Stimulated activated CD4-positive, alpha-beta T cell treated with anti-CD3 and anti-CD28 coated beads, Interleukin-1b, Interleukin-23, amount 100 ng/mL, for 4 hours (primary cell): Measurements from ENCODE around the gene CACYBP.

Source experiments
- DNase-seq, 2 donors: peaks; one replicate each; pipeline ENCODE4 v3.0.0-alpha.2; 2020; ENCODE audit warnings: low read depth in 2 of 2

Gene CACYBP, protein sequence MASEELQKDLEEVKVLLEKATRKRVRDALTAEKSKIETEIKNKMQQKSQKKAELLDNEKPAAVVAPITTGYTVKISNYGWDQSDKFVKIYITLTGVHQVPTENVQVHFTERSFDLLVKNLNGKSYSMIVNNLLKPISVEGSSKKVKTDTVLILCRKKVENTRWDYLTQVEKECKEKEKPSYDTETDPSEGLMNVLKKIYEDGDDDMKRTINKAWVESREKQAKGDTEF

DNA sequence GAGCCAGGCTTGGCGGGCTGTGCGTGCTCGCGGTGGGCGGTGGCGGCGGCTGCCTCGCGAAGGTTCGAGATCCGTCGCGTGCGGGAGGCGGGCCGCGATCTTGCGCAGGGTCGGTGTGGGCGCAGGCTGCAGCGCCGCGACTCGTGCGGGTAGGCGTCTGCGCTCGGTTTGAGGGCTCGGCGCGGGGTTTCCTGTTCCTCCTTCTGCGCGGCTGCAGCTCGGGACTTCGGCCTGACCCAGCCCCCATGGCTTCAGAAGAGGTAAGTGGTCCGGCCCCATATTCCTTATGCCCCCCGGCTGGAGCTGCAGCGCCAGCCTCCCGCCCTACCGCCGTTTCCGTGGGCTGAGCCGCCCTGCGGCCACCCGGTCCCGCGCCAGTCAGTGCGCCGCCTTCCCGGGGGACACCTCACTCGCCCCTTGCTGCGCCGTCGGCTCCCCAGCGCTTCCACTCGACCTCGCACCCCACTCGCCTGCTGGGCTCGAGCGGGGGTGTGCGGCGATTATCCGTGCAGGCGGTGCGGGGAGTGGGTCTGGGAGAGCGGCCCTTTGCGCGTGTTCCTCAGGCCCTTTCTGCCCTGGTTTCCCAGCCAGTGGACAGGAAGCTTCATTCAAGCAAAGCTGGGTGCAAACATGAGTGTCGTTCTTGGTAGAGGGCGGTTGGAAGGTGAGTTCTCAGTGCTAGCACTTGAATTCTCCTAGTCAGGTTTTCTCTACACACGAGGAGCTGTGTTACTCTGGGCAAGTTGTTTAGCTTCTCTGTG, at the start of gene CACYBP:
CACYBP (plus strand) TSS at position 12 of the 761 bp plus-strand sequence; CDS start at position 246, 234 bp downstream.
- no peak for DNase-seq

GRCh38 chr1:174953285-174954072, 46.3 kb upstream of the CACYBP start:
- DNase-seq, result no peak

- no peak for DNase-seq
These were observed 45.7 kb upstream of the CACYBP start for GRCh38 chr1:174954073-174954460.

GRCh38 chr1:174954671-174955669, 44.8 kb upstream of the CACYBP start:
- no peak for DNase-seq

- no peak for DNase-seq
These were observed 43.7 kb upstream of the CACYBP start for GRCh38 chr1:174956086-174956485.

- DNase-seq, result no peak
These were observed 42.8 kb upstream of the CACYBP start for GRCh38 chr1:174956976-174957375.

GRCh38 chr1:174957829-174958228, 41.9 kb upstream of the CACYBP start:
- no peak for DNase-seq

- no peak for DNase-seq
These were observed 41.4 kb upstream of the CACYBP start for GRCh38 chr1:174958396-174958795.

- no peak for DNase-seq
These were observed 39.4 kb upstream of the CACYBP start for GRCh38 chr1:174960362-174960761.

DNA sequence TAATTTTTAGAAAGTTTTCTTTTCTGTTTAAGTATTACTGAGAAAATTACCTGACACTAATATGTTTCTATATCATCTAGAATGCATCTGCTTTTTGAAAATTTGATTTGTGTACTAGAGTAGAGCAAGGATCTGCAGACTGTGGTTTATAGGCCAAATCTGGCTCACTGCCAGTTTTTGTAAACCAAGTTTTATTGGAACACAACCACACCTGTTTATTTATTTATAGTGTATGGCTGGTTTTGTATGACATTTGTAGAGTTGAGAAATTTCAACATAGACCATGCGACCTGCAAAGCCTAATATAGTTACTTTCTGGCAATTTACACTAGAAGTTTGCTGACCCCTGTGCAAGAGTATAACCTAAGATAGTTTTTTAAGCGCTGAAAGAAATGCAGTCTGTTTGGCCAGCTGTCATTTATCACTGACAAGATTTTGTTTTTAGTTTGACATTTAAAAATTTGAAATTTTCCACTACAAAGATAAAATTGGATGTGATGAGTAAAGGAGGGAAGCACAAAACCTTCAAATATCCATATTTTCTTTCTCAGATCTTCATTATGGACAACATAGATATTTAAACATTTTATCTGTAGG, 36.1 kb upstream of the CACYBP start:
- no peak for DNase-seq

- DNase-seq, result no peak
These were observed 35.3 kb upstream of the CACYBP start for GRCh38 chr1:174964261-174964971.

DNA sequence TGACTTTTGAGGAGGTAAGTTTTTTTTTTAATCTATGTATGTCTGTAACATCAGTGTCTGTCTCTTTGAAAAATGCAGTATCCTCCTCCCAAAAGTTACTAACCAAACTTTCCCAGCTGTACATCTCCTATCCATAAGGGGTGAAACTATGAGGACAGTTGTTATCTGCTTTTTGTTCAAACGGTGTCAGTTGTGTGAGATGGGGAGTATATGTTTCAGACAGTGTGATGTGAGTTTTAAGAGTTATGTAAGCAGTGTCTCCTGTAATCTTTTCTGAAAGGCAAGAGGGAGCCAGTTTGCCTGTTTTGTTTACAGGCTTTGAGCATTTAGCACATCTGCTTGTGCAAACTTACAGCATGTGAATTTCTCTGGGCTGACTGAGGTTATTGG, 34.8 kb upstream of the CACYBP start:
- DNase-seq, result no peak

- no peak for DNase-seq
These were observed 34.3 kb upstream of the CACYBP start for GRCh38 chr1:174965362-174966007.

DNA sequence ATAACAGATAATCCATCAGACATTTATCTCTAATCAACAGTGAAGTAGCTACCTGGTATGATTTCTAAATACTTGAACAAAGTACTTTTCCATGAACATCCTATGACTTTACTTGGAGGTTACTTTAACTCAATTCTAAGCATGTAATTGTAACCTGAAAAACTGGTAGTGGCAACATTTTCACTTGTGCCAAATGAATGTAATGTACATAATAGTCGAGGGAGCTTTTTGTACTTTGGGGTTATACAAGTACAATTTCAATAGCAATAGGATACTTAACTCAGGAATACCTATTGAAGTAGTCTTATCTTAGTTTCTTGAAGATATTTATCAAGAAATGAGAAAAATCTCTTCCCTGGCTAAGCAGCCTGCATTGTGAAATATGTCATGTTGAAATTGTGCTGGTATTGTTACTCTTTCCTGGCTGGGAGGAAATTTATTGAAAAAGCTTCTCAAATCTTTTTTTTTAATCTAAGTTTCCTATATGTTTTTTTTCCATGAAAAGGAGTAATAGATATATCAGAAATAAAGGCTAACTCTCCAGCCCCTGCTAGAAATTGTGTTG, 33.7 kb upstream of the CACYBP start:
- no peak for DNase-seq

- DNase-seq, result no peak
These were observed 31.7 kb upstream of the CACYBP start for GRCh38 chr1:174967845-174968705.

GRCh38 chr1:174968750-174969244, 30.9 kb upstream of the CACYBP start:
- DNase-seq, result no peak

GRCh38 chr1:174969977-174970376, 29.8 kb upstream of the CACYBP start:
- no peak for DNase-seq

- no peak for DNase-seq
These were observed 28.3 kb upstream of the CACYBP start for GRCh38 chr1:174971466-174971865.
